H4 (cell line): ENCODE data around the gene SUPT4H1. TPM values are rescaled to one million over a fixed set of nuclear protein-coding genes. Genes with fewer than 3 reads are reported as not detected.
"Not testable (repeated sequence)": the region's sequence is repeated elsewhere in the genome, so short reads cannot be mapped to it uniquely, and the experiment has no call there.

ENCODE experiments used
- DNase-seq: peaks from one replicate; pipeline ENCODE4 v3.0.0-alpha.2; 2015; ENCODE audit warnings: low spot score
- total RNA-seq: library from RNA; depleted of rRNA; stranded (reverse); fragments of >200 nt; shearing (Covaris generic); gene quantifications from 2 replicates; pipeline ENCODE4 v1.2.3, GENCODE V29; 2014; rRNA removed

The SUPT4H1 gene
- 94.2 and 99.9 TPM in 2 replicates for total RNA-seq

DNA sequence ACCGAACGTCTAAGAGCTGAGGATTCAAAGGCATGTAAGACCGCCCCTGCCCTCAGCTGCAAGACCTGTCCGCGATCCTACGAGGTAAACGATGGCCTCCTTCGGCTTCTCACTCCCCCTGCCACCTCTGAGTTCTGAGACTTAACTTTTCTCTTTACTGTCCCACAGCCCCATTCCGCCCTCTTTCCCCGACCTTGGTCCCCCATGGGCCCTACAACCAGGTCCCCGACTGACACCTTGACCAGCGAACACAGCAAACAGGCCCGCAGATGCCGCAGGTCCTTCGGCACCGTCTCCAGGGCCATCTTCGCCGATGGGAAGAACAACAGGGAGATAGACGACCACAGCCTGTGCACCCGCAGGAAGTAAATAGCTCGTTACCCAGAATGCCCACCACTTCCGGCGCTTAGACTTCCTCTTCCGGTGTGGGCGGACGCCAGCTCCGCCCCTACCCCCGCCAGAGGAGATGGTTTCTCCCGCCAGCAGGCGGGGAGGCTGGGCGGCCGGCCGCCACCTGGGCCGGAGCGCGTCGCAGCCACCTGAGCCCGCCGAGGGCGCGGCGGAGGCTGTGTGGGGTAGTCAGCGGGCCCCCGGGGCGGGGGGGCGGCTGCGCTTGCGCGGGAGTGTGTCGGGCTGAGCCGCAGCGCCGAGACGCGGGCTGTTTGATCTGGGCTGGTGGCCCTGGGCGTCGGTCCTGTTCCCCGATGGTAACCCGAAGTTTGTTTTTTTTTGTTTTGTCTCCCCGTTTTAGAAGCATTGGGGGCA lies at the start of gene SUPT4H1:
SUPT4H1 (minus strand) TSS at position 371 of the 765 bp plus-strand sequence; CDS start at position 305, 66 bp downstream.
- DNase-seq: peak; percentile 86

GRCh38 chr17:58401287-58401686 lies 49.3 kb upstream of the SUPT4H1 start:
- DNase-seq: no peak

DNA sequence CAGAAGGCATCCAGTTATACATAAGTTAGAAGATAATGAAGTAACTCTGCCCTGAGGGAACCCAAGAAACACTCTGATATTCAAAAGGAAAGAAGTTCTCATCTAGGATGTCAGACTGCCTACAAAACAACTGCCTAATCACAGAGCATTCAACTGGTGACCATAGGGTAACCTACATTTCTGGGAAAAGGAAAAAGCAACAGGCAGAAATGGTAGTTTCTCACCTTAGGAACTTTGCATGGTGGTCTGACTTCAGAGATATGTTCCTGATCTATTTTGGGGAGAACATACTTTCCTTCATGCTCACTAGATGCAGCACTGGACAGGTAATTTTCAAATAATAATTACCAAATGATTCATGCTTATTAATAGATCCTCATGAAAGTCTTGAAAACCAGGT lies 48.8 kb upstream of the SUPT4H1 start:
- no peak for DNase-seq

GRCh38 chr17:58399974-58400373 lies 48.0 kb upstream of the SUPT4H1 start:
- DNase-seq: no peak

DNA sequence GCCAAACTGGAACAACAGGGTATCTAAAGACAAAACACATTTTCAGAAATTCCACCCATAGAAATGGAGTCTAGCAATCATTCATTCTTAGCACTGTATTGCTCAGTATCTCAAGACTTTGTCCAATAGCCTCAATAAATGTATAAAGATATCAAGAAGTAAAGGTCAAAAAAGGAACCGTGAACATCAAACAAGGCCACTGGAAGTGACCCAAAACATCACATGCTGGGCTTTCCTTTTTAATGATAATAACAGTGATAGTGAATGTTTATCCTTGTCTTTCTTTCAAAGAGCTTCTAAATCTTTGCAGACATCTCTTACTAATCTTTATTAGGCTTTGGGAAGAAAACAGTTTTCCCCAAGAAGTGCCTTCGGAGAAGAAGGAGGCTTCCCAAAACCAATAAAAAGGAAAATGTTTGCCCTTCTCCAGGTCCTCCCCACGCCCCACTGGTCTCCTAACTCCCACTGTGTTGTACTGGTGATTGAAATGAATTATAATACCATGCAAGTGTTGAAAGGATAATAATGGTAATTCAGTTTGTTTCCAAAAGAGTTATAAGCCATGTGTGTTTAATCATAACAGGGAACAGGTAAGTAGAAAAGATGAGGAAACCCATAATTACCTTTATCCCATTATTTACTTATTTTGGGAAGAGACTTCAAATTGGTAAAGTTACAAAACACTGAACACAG lies 46.7 kb upstream of the SUPT4H1 start:
- DNase-seq: no peak

DNA sequence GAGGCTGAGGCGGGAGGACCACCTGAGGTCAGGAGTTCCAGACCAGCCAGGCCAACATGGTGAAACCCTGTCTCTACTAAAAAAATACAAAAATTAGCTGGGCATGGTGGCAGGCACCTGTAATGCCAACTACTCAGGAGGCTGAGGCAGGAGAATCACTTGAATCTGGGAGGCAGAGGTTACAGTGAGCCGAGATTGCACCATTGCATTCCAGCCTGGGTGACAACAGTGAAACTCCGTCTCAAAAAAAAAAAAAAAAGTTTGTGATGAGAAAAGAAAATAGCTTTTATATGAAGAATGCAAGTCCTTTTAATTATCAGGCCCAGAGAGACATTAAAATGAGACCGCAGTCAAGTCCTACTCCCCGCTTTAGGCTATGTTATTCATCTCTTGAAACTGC lies 45.4 kb upstream of the SUPT4H1 start:
- not testable (repeated sequence) for DNase-seq

DNA sequence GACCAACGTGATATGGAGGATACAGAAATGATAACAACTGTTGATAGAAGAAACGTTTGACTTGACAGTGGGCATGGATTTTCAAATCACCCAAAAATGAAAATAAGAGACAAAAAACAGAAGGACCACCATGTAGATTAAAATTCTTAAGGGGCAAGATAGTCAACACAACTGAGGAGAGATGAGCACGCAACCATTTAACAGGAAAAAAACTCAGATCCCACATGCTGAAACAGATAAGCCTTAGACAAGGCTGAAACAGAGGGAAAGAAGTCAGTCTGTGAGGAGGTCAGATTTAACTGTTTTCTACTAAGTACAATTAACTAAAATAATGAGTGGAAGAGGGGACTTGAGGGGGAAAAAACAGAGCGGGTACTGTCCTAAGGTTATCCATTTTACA lies 44.2 kb upstream of the SUPT4H1 start:
- no peak for DNase-seq

- DNase-seq: no peak
Measured at GRCh38 chr17:58394534-58395223, 42.7 kb upstream of the SUPT4H1 start.

DNA sequence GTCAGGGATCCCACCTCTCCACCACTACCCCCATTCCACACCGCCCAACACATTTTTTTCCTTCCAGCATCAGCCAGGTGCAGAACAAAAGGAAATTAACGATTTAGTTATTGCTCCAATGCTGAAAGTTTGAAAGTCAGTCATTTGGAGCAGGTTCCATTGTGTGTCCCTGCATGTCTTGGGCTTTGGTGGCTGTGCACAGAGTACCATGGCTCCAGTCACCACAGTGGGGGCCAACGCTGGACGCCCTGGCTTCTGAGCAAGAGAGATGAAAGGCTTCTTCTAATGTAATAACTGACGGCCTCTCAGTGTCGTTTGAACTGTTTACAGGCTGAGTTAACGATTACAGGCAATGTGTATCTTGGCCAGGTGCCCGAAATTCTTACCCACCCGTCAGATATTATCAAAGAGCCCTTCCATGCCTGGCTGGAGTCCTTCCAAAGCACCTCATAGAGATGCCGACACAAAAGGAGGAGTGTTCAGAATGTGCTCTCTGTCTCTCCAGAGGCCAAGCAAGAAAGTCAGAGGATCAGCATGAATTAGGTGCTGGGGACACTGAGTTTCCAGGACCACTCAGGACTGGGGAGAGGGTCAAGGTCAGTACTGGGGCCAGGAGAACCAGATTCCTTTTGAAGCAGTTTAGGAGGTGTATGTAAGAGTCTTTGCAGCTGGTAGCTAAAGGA lies 39.4 kb upstream of the SUPT4H1 start:
- peak; percentile 79 for DNase-seq

DNA sequence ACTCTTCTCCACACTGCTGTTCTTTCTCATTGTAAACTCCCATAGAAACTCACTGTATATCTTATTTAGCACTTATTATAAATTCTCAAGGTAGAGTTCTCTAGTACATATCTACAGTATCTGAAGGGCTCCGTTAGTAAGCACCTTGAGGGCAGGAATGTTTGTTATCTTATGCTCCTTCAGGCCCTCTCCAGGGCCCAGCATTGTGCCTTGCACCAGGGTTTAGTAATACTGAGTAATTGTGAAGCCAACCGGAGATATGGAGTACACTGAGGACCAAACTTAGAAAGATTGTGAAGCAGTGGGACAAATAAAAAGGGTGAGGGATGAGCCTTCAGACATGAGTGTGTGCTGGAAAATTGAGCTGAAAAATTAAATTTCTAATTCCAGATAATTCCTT lies 38.9 kb upstream of the SUPT4H1 start:
- no peak for DNase-seq

- no peak for DNase-seq
Measured at GRCh38 chr17:58388302-58389190, 36.5 kb upstream of the SUPT4H1 start.

- no peak for DNase-seq
Measured at GRCh38 chr17:58387834-58388233, 35.8 kb upstream of the SUPT4H1 start.

- DNase-seq: no peak
Measured at GRCh38 chr17:58386708-58387107, 34.7 kb upstream of the SUPT4H1 start.

DNA sequence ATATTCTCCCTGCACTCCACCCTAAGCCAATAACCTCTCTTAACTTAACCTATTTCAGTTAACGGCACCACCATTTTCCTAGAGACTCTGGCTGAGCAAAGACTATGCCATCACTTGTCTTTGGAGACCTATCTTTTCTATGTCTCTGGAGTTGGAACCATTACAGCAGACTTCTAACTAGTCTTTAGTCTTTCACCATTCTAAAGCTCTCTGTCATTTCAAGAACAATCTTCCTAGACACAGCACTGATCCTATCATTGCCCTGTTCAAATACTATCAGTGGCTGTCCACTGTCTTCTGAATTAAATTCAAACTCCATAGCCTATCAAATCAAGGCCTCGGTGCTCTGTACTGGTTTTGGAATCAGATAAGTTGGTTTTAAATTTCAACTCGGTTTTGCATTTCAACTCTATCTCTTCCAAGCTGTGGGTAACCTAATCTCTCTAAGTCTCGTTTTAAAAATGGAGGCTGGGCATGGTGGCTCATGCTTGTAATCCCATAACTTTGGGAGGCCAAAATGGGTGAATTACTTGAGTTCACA lies 33.4 kb upstream of the SUPT4H1 start:
- DNase-seq: no peak

- DNase-seq: no peak
Measured at GRCh38 chr17:58384897-58385296, 32.9 kb upstream of the SUPT4H1 start.

- no peak for DNase-seq
Measured at GRCh38 chr17:58383892-58384462, 32.0 kb upstream of the SUPT4H1 start.

DNA sequence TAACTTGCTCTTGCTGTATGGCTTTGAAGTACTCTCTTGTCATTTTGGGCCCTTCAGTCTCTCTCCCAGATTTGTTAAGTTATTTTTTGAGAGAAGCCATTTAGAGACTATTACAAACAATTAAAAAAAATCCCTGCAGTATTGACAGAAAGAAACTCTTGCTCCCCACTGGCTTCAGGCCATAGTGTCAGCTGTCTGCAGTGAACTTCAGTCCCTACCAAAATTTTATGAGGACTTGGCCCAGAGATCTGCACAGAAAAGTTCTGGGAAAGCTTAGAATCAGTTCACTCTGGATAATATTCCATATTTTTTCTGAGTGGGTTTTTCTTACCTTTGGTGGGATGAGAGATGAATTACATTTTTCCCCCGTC lies 30.9 kb upstream of the SUPT4H1 start:
- DNase-seq: no peak

- DNase-seq: no peak
Measured at GRCh38 chr17:58382108-58382871, 30.3 kb upstream of the SUPT4H1 start.

- no peak for DNase-seq
Measured at GRCh38 chr17:58381124-58382035, 29.4 kb upstream of the SUPT4H1 start.
